ENCODE data around the gene TOB1.

- TF ChIP-seq CTCF (conservative IDR thresholded peaks at IDR 0.05; ENCODE audit: low read depth, low read length) (no peak), POLR2A (IDR thresholded peaks at IDR 0.05; ENCODE audit: low read depth, low read length) (no peak), RCOR1 (IDR thresholded peaks at IDR 0.05; ENCODE audit: insufficient replicate concordance, low read length) (no peak), FOS (IDR thresholded peaks at IDR 0.05; ENCODE audit: low read depth, low read length) (no peak), CEBPB (IDR thresholded peaks at IDR 0.05; ENCODE audit: low read depth, low read length) (no peak), ELK1 (IDR thresholded peaks at IDR 0.05; ENCODE audit: borderline replicate concordance, low read depth, low read length) (no peak), RAD21 (IDR thresholded peaks at IDR 0.05; ENCODE audit: low read length) (no peak), SMC3 (IDR thresholded peaks at IDR 0.05; ENCODE audit: low read depth, low read length) (no peak), MAZ (IDR thresholded peaks at IDR 0.05; ENCODE audit: borderline replicate concordance, low read depth, low read length) (no peak)
- TF ChIP-seq, protein P1, sequence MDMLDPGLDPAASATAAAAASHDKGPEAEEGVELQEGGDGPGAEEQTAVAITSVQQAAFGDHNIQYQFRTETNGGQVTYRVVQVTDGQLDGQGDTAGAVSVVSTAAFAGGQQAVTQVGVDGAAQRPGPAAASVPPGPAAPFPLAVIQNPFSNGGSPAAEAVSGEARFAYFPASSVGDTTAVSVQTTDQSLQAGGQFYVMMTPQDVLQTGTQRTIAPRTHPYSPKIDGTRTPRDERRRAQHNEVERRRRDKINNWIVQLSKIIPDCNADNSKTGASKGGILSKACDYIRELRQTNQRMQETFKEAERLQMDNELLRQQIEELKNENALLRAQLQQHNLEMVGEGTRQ (IDR thresholded peaks at IDR 0.05; ENCODE audit: low read depth, low read length) = no peak
These were observed 33.6 kb upstream of the TOB1 start for GRCh38 chr17:50899559-50900319.
